ENCODE results near the gene G3BP2. TPM values are rescaled to one million over a fixed set of nuclear protein-coding genes. Genes with fewer than 3 reads are reported as not detected.

The G3BP2 gene
- total RNA-seq, result 177 and 208 TPM in 2 replicates

DNA sequence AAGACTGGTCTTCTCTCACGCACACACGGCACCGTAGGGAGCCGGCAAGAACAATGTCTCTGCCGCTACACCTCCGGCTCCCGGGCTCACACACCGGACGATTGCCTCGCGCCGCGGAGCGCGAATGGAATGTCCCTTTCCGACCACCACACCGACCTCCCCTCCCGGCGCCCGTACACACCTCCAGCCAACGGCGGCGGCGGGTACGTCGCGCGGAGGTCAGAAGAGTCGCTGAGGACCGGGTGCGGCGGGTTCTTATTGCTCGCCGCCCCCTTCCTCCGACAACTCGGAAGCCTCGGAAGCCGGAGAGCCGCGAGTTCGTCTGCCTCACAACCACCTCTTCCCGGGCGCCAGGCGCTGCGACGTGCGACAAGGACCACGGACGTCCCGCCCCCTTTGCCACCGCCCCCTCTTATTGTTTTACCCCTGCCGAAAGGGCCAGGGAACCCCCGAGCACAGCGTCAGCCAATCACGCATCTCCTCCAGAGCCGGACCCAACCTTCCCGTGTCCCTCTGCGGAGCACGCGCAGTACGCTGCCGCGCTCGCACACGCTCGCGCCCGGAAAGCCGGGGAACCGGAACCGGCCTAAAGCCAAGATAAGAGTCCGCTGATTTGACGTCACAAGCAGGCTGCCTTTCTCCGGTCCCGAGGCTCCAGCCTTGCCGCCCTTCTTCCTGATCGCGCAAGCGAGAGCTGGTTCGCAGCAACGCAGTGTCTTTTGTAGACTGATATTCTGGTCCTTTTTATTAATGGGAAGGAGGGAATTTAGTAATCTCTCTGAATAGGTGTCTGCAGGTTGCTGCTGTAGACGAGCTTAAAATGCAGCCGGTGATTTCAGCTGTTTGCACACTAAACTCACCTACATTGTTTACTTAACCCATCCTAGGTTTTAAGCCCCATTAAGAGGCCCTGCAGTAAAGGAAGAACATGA, at the start of gene G3BP2:
Gene G3BP2, minus strand, starts transcription at position 385 of the 932 bp plus-strand sequence. CDS start 11,386 bp downstream, outside the sequence.

GRCh38 chr4:75630174-75630936, 42.9 kb downstream of the G3BP2 start, which contains the start of gene CDKL2:
Gene CDKL2 (minus strand): TSS chr4:75630528. CDS start chr4:75625988, 4,540 bp downstream.

Other genes starting within 250 kb of the G3BP2 start
- 25.7 and 38.3 TPM in 2 replicates for gene RCHY1, start 159.0 kb downstream of the G3BP2 start, total RNA-seq
- 13.7 and 15.6 TPM in 2 replicates for gene THAP6, start 158.9 kb downstream of the G3BP2 start, total RNA-seq
- gene ODAPH, start 117.3 kb downstream of the G3BP2 start, total RNA-seq, result not detected in 2 replicates
- 2.5 and 4.6 TPM in 2 replicates for gene CDKL2, start 42.9 kb downstream of the G3BP2 start, total RNA-seq
- gene USO1, start 51.2 kb upstream of the G3BP2 start, total RNA-seq, result 143 and 185 TPM in 2 replicates
- under 0.01 TPM in 1 of 2 replicates, not detected in the other for gene PPEF2, start 229.0 kb upstream of the G3BP2 start, total RNA-seq

Measured in uterine smooth muscle cell (primary cell).